ENCODE results near the gene DIPK2B. TPM values are rescaled to one million over a fixed set of nuclear protein-coding genes. Genes with fewer than 3 reads are reported as not detected.

DIPK2B gene, protein sequence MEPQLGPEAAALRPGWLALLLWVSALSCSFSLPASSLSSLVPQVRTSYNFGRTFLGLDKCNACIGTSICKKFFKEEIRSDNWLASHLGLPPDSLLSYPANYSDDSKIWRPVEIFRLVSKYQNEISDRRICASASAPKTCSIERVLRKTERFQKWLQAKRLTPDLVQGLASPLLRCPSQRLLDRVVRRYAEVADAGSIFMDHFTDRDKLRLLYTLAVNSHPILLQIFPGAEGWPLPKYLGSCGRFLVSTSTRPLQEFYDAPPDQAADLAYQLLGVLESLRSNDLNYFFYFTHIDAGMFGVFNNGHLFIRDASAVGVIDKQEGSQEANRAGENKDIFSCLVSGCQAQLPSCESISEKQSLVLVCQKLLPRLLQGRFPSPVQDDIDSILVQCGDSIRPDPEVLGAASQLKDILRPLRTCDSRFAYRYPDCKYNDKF
- total RNA-seq, result not detected

DNA sequence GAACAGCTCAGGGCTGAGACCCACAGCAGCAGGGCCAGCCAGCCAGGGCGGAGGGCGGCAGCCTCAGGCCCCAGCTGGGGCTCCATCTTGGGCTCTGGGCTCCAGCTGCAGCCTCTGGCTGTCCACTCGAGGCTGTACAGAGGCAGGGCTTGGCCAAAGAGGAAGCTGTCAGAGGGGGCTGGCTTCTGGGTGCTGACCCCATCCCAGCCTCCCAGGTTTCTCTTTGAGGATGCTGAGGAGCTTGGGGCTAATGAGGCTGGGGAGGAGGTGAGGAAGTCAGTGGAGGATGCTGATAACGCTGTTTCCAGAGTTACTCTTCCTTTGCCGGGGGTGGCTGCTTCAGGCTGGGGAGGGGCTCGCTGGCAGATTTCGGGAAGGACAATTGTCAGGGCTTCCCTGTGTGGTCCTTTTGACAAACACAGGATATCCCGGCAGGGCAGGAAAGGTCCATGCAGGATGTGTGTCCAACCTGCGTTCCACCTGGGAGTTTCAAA lies at the start of gene DIPK2B:
Gene DIPK2B (minus strand): TSS at position 136 of the 494 bp plus-strand sequence. CDS start 50 bp downstream, at position 86.
- peaks cover 40 to 44% of the 10 kb centered on the region in 2 donors for H3K27me3 Mint-ChIP-seq
- no peak within 1 kb of the TSS for H3K27ac Mint-ChIP-seq
- no peak within 1 kb of the TSS for H3K4me3 Mint-ChIP-seq
- peaks cover 4% of the 10 kb centered on the region for H3K9me3 Mint-ChIP-seq
- no peaks in the 10 kb centered on the region for H3K4me1 Mint-ChIP-seq (ENCODE audit: low read depth in 2 of 2)
- H3K36me3 Mint-ChIP-seq, result no peaks in the 10 kb centered on the region
- DNase-seq (ENCODE audit: low spot score) (no peak), ATAC-seq (no peak)

- Mint-ChIP-seq H3K36me3 (peaks cover 5% of the 10 kb centered on the region), H3K4me3 (no peak overlapping the region), H3K4me1 (ENCODE audit: low read depth in 2 of 2) (no peaks in the 10 kb centered on the region), H3K27ac (no peak overlapping the region), H3K27me3 (peaks cover 11 to 26% of the 10 kb centered on the region in 2 donors), H3K9me3 (no peaks in the 10 kb centered on the region)
- ATAC-seq (no peak), DNase-seq (ENCODE audit: low spot score) (no peak)
These were observed 39.6 kb upstream of the DIPK2B start for GRCh38 chrX:45240301-45240700.

- ATAC-seq (no peak), DNase-seq (ENCODE audit: low spot score) (no peak)
- Mint-ChIP-seq H3K4me3 (no peak overlapping the region), H3K27ac (no peak overlapping the region), H3K9me3 (peaks cover 3% of the 10 kb centered on the region), H3K27me3 (peaks cover 0 to 15% of the 10 kb centered on the region in 2 donors), H3K4me1 (ENCODE audit: low read depth in 2 of 2) (peaks cover 4 to 5% of the 10 kb centered on the region in 2 donors), H3K36me3 (no peaks in the 10 kb centered on the region)
These were observed 37.8 kb upstream of the DIPK2B start for GRCh38 chrX:45238489-45238888.

- DNase-seq (ENCODE audit: low spot score) (no peak), ATAC-seq (no peak)
- peaks cover 9% of the 10 kb centered on the region for H3K9me3 Mint-ChIP-seq
- H3K4me1 Mint-ChIP-seq (ENCODE audit: low read depth in 2 of 2), result peaks cover 27 to 30% of the 10 kb centered on the region in 2 donors
- H3K4me3 Mint-ChIP-seq, result peak overlapping the region; percentile 55
- H3K27me3 Mint-ChIP-seq, result peaks cover 0 to 3% of the 10 kb centered on the region in 2 donors
- H3K36me3 Mint-ChIP-seq, result peaks cover 5% of the 10 kb centered on the region
- peak overlapping the region; percentile 5 to 90 for H3K27ac Mint-ChIP-seq
These were observed 32.9 kb upstream of the DIPK2B start for GRCh38 chrX:45233531-45233930.

DNA sequence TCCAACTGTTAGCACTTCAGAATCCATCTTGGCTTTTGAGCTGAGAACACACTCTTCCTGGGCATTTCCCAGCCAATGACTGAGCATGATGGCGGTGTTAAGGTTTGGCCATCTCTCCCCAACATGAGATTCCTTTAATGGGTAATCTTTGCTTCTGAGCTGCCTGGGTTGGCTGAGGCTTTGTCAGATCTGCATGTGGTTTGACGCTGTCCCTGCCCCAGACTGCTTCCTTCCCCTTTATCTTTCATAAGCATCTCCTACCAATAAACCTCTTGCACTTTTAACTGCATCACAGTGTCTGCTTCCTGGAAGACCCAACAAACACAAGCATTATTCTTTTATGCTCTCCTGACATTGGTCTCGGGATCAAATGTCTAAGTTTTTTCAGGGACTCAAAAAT lies 31.5 kb upstream of the DIPK2B start:
- peak overlapping the region in 1 of 2 donors; percentile 90 for H3K27ac Mint-ChIP-seq
- peak overlapping the region; percentile 11 for H3K4me3 Mint-ChIP-seq
- H3K27me3 Mint-ChIP-seq, result peaks cover 0 to 2% of the 10 kb centered on the region in 2 donors
- peaks cover 5% of the 10 kb centered on the region for H3K36me3 Mint-ChIP-seq
- peak; percentile 36 to 67 for ATAC-seq
- peaks cover 9% of the 10 kb centered on the region for H3K9me3 Mint-ChIP-seq
- H3K4me1 Mint-ChIP-seq (ENCODE audit: low read depth in 2 of 2), result peaks cover 27 to 30% of the 10 kb centered on the region in 2 donors
- DNase-seq (ENCODE audit: low spot score), result no peak

GRCh38 chrX:45230410-45230809 lies 29.7 kb upstream of the DIPK2B start:
- no peak for DNase-seq (ENCODE audit: low spot score)
- Mint-ChIP-seq H3K9me3 (peaks cover 9% of the 10 kb centered on the region), H3K27ac (no peak overlapping the region), H3K27me3 (peaks cover 0 to 5% of the 10 kb centered on the region in 2 donors), H3K4me3 (no peak overlapping the region), H3K4me1 (ENCODE audit: low read depth in 2 of 2) (peaks cover 27 to 30% of the 10 kb centered on the region in 2 donors), H3K36me3 (peaks cover 5% of the 10 kb centered on the region)
- no peak for ATAC-seq

GRCh38 chrX:45229348-45229747 lies 28.7 kb upstream of the DIPK2B start:
- DNase-seq (ENCODE audit: low spot score) (no peak), ATAC-seq (no peak)
- Mint-ChIP-seq H3K27me3 (peaks cover 0 to 5% of the 10 kb centered on the region in 2 donors), H3K4me3 (no peak overlapping the region), H3K4me1 (ENCODE audit: low read depth in 2 of 2) (peaks cover 27 to 30% of the 10 kb centered on the region in 2 donors), H3K27ac (no peak overlapping the region), H3K36me3 (peaks cover 5% of the 10 kb centered on the region), H3K9me3 (peaks cover 9% of the 10 kb centered on the region)

- Mint-ChIP-seq H3K9me3 (peaks cover 3% of the 10 kb centered on the region), H3K36me3 (peaks cover 4% of the 10 kb centered on the region), H3K4me3 (no peak overlapping the region), H3K27me3 (peaks cover under 1 to 6% of the 10 kb centered on the region in 2 donors), H3K4me1 (ENCODE audit: low read depth in 2 of 2) (peaks cover 20 to 22% of the 10 kb centered on the region in 2 donors), H3K27ac (no peak overlapping the region)
- ATAC-seq (no peak), DNase-seq (ENCODE audit: low spot score) (no peak)
These were observed 27.4 kb upstream of the DIPK2B start for GRCh38 chrX:45228126-45228525.

GRCh38 chrX:45208121-45208856 lies 7.6 kb upstream of the DIPK2B start:
- no peak for DNase-seq (ENCODE audit: low spot score)

GRCh38 chrX:45202171-45202570 lies 1.5 kb upstream of the DIPK2B start:
- Mint-ChIP-seq H3K27me3 (peaks cover 42 to 47% of the 10 kb centered on the region in 2 donors), H3K27ac (no peak overlapping the region), H3K36me3 (no peaks in the 10 kb centered on the region), H3K9me3 (peaks cover 4% of the 10 kb centered on the region), H3K4me1 (ENCODE audit: low read depth in 2 of 2) (no peaks in the 10 kb centered on the region), H3K4me3 (no peak overlapping the region)
- ATAC-seq, result no peak
- no peak for DNase-seq (ENCODE audit: low spot score)

More at GRCh38 chrX:45208121-45208856, 7.6 kb upstream of the DIPK2B start:
- H3K27me3 Mint-ChIP-seq, result peaks cover 27 to 36% of the 10 kb centered on the region in 2 donors
- no peak overlapping the region for H3K27ac Mint-ChIP-seq
- H3K4me1 Mint-ChIP-seq (ENCODE audit: low read depth in 2 of 2), result no peaks in the 10 kb centered on the region
- H3K4me3 Mint-ChIP-seq, result no peak overlapping the region
- H3K36me3 Mint-ChIP-seq, result no peaks in the 10 kb centered on the region
- H3K9me3 Mint-ChIP-seq, result peaks cover 4% of the 10 kb centered on the region
- no peak for ATAC-seq

GRCh38 chrX:45198706-45199105 lies 2.0 kb downstream of the DIPK2B start:
- Mint-ChIP-seq H3K36me3 (no peaks in the 10 kb centered on the region), H3K27me3 (peaks cover 27 to 40% of the 10 kb centered on the region in 2 donors), H3K4me1 (ENCODE audit: low read depth in 2 of 2) (no peaks in the 10 kb centered on the region), H3K4me3 (no peak overlapping the region), H3K27ac (no peak overlapping the region), H3K9me3 (no peaks in the 10 kb centered on the region)
- DNase-seq (ENCODE audit: low spot score) (no peak), ATAC-seq (no peak)

DNA sequence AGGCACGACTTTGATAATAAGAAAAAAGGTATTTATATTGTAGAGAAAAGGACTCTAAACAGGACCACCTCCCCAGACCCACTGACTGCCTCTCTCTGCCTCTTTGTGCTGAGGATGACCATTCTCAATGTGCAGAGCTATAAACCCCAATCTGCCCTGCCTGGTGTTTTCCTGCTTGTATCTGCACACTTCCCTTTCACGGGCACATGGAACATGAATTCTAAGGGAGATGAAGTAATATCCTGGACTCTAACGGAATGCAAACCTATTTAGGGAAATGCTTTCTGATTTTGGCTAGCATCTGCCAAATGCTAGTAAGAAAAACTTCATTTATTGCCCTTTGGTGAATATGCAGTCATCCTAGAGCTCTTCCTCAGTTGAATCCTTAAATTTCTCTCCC lies 2.4 kb downstream of the DIPK2B start:
- Mint-ChIP-seq H3K27ac (no peak overlapping the region), H3K9me3 (no peaks in the 10 kb centered on the region), H3K36me3 (no peaks in the 10 kb centered on the region), H3K27me3 (peaks cover 24 to 39% of the 10 kb centered on the region in 2 donors), H3K4me3 (no peak overlapping the region), H3K4me1 (ENCODE audit: low read depth in 2 of 2) (no peaks in the 10 kb centered on the region)
- ATAC-seq, result no peak
- no peak for DNase-seq (ENCODE audit: low spot score)

GRCh38 chrX:45196701-45197100 lies 4.0 kb downstream of the DIPK2B start:
- no peaks in the 10 kb centered on the region for H3K9me3 Mint-ChIP-seq
- H3K4me3 Mint-ChIP-seq, result no peak overlapping the region
- H3K4me1 Mint-ChIP-seq (ENCODE audit: low read depth in 2 of 2), result no peaks in the 10 kb centered on the region
- peaks cover 21 to 37% of the 10 kb centered on the region in 2 donors for H3K27me3 Mint-ChIP-seq
- no peak for ATAC-seq
- no peak overlapping the region for H3K27ac Mint-ChIP-seq
- DNase-seq (ENCODE audit: low spot score), result no peak
- H3K36me3 Mint-ChIP-seq, result no peaks in the 10 kb centered on the region
